ENCODE data around the gene SCD5. TPM values are rescaled to one million over a fixed set of nuclear protein-coding genes. Genes with fewer than 3 reads are reported as not detected.

Gene SCD5
- total and polyA plus RNA-seq, 2 of the 8 experiments (the other 6 are each of a cell fraction or from before 2014, with no cell fraction given): 0.92 to 1.2 TPM

DNA sequence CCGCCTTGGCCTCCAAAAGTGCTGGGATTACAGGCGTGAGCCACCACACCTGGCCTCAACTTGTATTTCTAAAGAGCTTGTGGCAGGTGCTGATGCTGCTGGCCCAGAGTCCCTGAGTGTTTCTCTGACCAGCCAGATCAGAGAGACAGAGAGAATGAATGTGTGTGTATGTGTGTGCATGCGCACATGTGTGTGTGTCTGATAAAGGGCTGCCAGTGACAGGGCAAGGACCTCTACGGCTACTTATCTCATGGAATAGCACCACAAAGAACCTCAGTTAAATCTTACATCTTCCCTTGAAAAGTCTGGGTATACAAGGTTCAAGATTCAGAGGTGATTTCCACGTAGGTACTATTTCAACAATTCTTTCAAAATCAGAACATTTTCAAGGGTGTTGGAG, 86.0 kb downstream of the SCD5 start:
- Histone ChIP-seq H2BK120ac (replicated peaks; ENCODE audit: low read depth, low read length) (no peak overlapping the region), H4K20me1 (replicated peaks in 1 of 2; ENCODE audit: control insufficient read depth in 1 of 2, insufficient read depth in 2 of 2, low read length in 2 of 2) (no peaks in the 10 kb centered on the region)

More for the DNA sequence above, 86.0 kb downstream of the SCD5 start:
- Histone ChIP-seq H2BK20ac (ENCODE audit: low read length) (no peak overlapping the region), H3K4me1 (replicated peaks in 1 of 4; ENCODE audit: control insufficient read depth in 3 of 4, insufficient read depth in 4 of 4, low read length in 3 of 4) (peaks cover 0 to 3% (median 2%) of the 10 kb centered on the region in 4 experiments; a peak in 5 of 7 replicates), H3K4me2 (ENCODE audit: insufficient read depth in 1 of 2, low read depth in 2 of 2, low read length in 2 of 2) (no peak overlapping the region), H2AFZ (ENCODE audit: low read length) (no peak overlapping the region), H4K91ac (replicated peaks; ENCODE audit: insufficient read length, low read length) (no peak overlapping the region), H2BK5ac (ENCODE audit: low read depth, low read length) (no peak overlapping the region), H2BK15ac (ENCODE audit: low read length) (no peak overlapping the region), H2BK12ac (ENCODE audit: low read depth, low read length) (no peak overlapping the region), H3K27me3 (replicated peaks in 1 of 4; ENCODE audit: control insufficient read depth in 3 of 4, extremely low read depth in 1 of 4, insufficient read depth in 3 of 4, low read length in 3 of 4) (no peaks in the 10 kb centered on the region), H3K79me2 (ENCODE audit: control insufficient read depth in 1 of 2, insufficient read depth in 2 of 2, low read length in 2 of 2) (no peaks in the 10 kb centered on the region), H3K36me3 (ENCODE audit: control insufficient read depth in 2 of 4, insufficient read depth in 4 of 4, low read length in 3 of 4) (no peaks in the 10 kb centered on the region), H3K27ac (ENCODE audit: low read depth, low read length) (no peak overlapping the region), H4K8ac (ENCODE audit: extremely low read depth, insufficient read depth, low read length) (no peak overlapping the region), H3K79me1 (ENCODE audit: low read depth, low read length) (no peaks in the 10 kb centered on the region), H3K4me3 (ENCODE audit: extremely low read depth in 1 of 4, insufficient read depth in 2 of 4, low read depth in 3 of 4, low read length in 4 of 4) (no peak overlapping the region), H3K23ac (ENCODE audit: insufficient read length) (no peak overlapping the region), H3K18ac (ENCODE audit: extremely low read depth, low read length) (no peak overlapping the region), H3K23me2 (ENCODE audit: low read depth, low read length) (no peaks in the 10 kb centered on the region), H2AK5ac (ENCODE audit: low read depth, low read length) (no peak overlapping the region), H3K9ac (replicated peaks in 1 of 4; ENCODE audit: extremely low read depth in 1 of 4, low read depth in 3 of 4, low read length in 3 of 4) (no peak overlapping the region), H4K5ac (ENCODE audit: insufficient read length, low read depth, low read length) (no peak overlapping the region), H3K4ac (replicated peaks; ENCODE audit: insufficient read length, low read depth, low read length) (no peak overlapping the region), H3K14ac (ENCODE audit: insufficient read length) (no peak overlapping the region), H3K9me3 (ENCODE audit: insufficient read depth in 2 of 2, low read depth in 1 of 2, low read length in 1 of 2) (no peaks in the 10 kb centered on the region), H3K56ac (replicated peaks; ENCODE audit: insufficient read length, low read depth, low read length) (no peak overlapping the region)
- ChIA-PET POLR2A (ENCODE audit: partially characterized antibody) (no interaction called here), CTCF (ENCODE audit: partially characterized antibody) (interaction anchor here (1.3 to 2.7 kb wide), 4 partner anchors 10 to 30 kb away, joined by 4 to 13 read pairs (median 8); no protein-coding TSS in a partner anchor)
- WGBS, 2 experiments (ENCODE audit: extremely low coverage in 1 of 2, insufficient coverage in 1 of 2, insufficient read length in 1 of 2, insufficient replicate concordance in 2 of 2, low coverage in 1 of 2, low lambda C conversion rate in 2 of 2, missing lambda C conversion rate in 1 of 2): 83% methylated on average over 5 of the region's 5 CpGs; no CpG with 5 or more reads in 1 of the 2 experiments
- TF ChIP-seq CHD1 (IDR thresholded peaks at IDR 0.05; ENCODE audit: low read depth, low read length) (no peak), SIN3A (conservative IDR thresholded peaks at IDR 0.05 in 1 of 2, IDR thresholded peaks at IDR 0.05 in 1 of 2; ENCODE audit: low read depth in 1 of 2, low read length in 2 of 2) (no peak), CBX8 (IDR thresholded peaks at IDR 0.05; ENCODE audit: borderline replicate concordance, low read depth, low read length) (no peak), RBBP5 (IDR thresholded peaks at IDR 0.05; ENCODE audit: borderline replicate concordance, low read depth, low read length) (no peak)
- TF ChIP-seq, protein P1, sequence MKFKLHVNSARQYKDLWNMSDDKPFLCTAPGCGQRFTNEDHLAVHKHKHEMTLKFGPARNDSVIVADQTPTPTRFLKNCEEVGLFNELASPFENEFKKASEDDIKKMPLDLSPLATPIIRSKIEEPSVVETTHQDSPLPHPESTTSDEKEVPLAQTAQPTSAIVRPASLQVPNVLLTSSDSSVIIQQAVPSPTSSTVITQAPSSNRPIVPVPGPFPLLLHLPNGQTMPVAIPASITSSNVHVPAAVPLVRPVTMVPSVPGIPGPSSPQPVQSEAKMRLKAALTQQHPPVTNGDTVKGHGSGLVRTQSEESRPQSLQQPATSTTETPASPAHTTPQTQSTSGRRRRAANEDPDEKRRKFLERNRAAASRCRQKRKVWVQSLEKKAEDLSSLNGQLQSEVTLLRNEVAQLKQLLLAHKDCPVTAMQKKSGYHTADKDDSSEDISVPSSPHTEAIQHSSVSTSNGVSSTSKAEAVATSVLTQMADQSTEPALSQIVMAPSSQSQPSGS (IDR thresholded peaks at IDR 0.05; ENCODE audit: low read length): no peak
- DNase-seq (ENCODE audit: low read depth in 1 of 2, low spot score in 2 of 2): no peak
- FAIRE-seq: no peak
